ENCODE results near the gene ZC3H6.
"Not testable (repeated sequence)": the region's sequence is repeated elsewhere in the genome, so short reads cannot be mapped to it uniquely, and the experiment has no call there.

ZC3H6 gene

GRCh38 chr2:112282066-112282465, 6.7 kb downstream of the ZC3H6 start:
- not testable (repeated sequence) for DNase-seq

- not testable (repeated sequence) for DNase-seq
Observed at GRCh38 chr2:112283535-112283934, 8.1 kb downstream of the ZC3H6 start.

GRCh38 chr2:112290088-112290487, 14.7 kb downstream of the ZC3H6 start:
- no peak for DNase-seq

GRCh38 chr2:112290648-112291047, 15.3 kb downstream of the ZC3H6 start:
- DNase-seq, result no peak

- DNase-seq, result no peak
Observed at GRCh38 chr2:112293636-112294401, 18.4 kb downstream of the ZC3H6 start.

GRCh38 chr2:112295407-112296078, 20.1 kb downstream of the ZC3H6 start:
- DNase-seq, result no peak

GRCh38 chr2:112296407-112296806, 21.0 kb downstream of the ZC3H6 start:
- DNase-seq, result no peak

- DNase-seq, result no peak
Observed at GRCh38 chr2:112301171-112301584, 25.8 kb downstream of the ZC3H6 start.

- DNase-seq, result no peak
Observed at GRCh38 chr2:112301973-112302372, 26.6 kb downstream of the ZC3H6 start.

GRCh38 chr2:112304298-112304941, 29.0 kb downstream of the ZC3H6 start:
- no peak for DNase-seq

- DNase-seq, result no peak
Observed at GRCh38 chr2:112305132-112305531, 29.7 kb downstream of the ZC3H6 start.

- no peak for DNase-seq
Observed at GRCh38 chr2:112310906-112311305, 35.5 kb downstream of the ZC3H6 start.

GRCh38 chr2:112311932-112312331, 36.5 kb downstream of the ZC3H6 start:
- no peak for DNase-seq

GRCh38 chr2:112312821-112313220, 37.4 kb downstream of the ZC3H6 start:
- DNase-seq, result no peak

GRCh38 chr2:112314856-112315255, 39.5 kb downstream of the ZC3H6 start:
- no peak for DNase-seq

GRCh38 chr2:112317303-112318158, 42.1 kb downstream of the ZC3H6 start:
- no peak for DNase-seq

- no peak for DNase-seq
Observed at GRCh38 chr2:112318515-112318914, 43.1 kb downstream of the ZC3H6 start.

GRCh38 chr2:112321375-112322320, 46.3 kb downstream of the ZC3H6 start:
- DNase-seq, result no peak

- DNase-seq, result no peak
Observed at GRCh38 chr2:112322919-112323318, 47.5 kb downstream of the ZC3H6 start.

- no peak for DNase-seq
Observed at GRCh38 chr2:112332123-112332696, 56.8 kb downstream of the ZC3H6 start.

GRCh38 chr2:112335600-112335999, 60.2 kb downstream of the ZC3H6 start:
- no peak for DNase-seq

Measured in activated CD4-positive, alpha-beta T cell treated with anti-CD3 and anti-CD28 coated beads, Interleukin-2, amount 50 U/mL, for 16 hours (primary cell).